Mesenchymal stem cell (in vitro differentiated cells and primary cell): ENCODE results near the gene ZNF474.

Source experiments
- DNase-seq: peaks from one replicate; pipeline ENCODE4 v3.0.0-alpha.2; 2013
- H2AFZ ChIP-seq: one replicate; pipeline ENCODE4 v1.6.1; 2013; ENCODE audit warnings: low read depth, mild to moderate bottlenecking, control low read depth, inconsistent platforms, low read length, moderate library complexity
- H2AK5ac ChIP-seq: 2 replicates; pipeline ENCODE4 v1.6.1; 2013; ENCODE audit warnings: low read length, moderate library complexity, mild to moderate bottlenecking, inconsistent platforms; ENCODE audit not compliant: severe bottlenecking
- H2BK120ac ChIP-seq: one replicate; pipeline ENCODE4 v1.6.1; 2013; ENCODE audit warnings: low read depth, mild to moderate bottlenecking, inconsistent platforms, low read length, moderate library complexity
- H2BK12ac ChIP-seq, 2 experiments: one replicate each; pipeline ENCODE4 v1.6.1; 2013; ENCODE audit warnings: inconsistent platforms in 2 of 2, low read length in 2 of 2, mild to moderate bottlenecking in 2 of 2, moderate library complexity in 2 of 2, control low read depth in 1 of 2
- H2BK15ac ChIP-seq: one replicate; pipeline ENCODE4 v1.6.1; 2013; ENCODE audit warnings: mild to moderate bottlenecking, low read depth, inconsistent platforms; ENCODE audit not compliant: poor library complexity, severe bottlenecking
- H2BK5ac ChIP-seq: 2 replicates; pipeline ENCODE4 v1.6.1; 2013; ENCODE audit warnings: low read depth, mild to moderate bottlenecking, low read length, control low read depth, inconsistent platforms; ENCODE audit not compliant: poor library complexity, severe bottlenecking
- H3K14ac ChIP-seq, 2 experiments: one replicate each; pipeline ENCODE4 v1.6.1; 2013; ENCODE audit warnings: inconsistent platforms in 2 of 2, low read length in 2 of 2, control low read depth in 1 of 2, mild to moderate bottlenecking in 1 of 2, moderate library complexity in 1 of 2
- H3K18ac ChIP-seq, 2 experiments: one replicate each; pipeline ENCODE4 v1.6.1; 2013; ENCODE audit warnings: inconsistent platforms in 2 of 2, low read length in 2 of 2, control low read depth in 1 of 2, low read depth in 1 of 2, mild to moderate bottlenecking in 1 of 2
- H3K23ac ChIP-seq, 2 experiments: one replicate each; pipeline ENCODE4 v1.6.1; 2013; ENCODE audit warnings: inconsistent platforms in 2 of 2, low read length in 2 of 2, mild to moderate bottlenecking in 2 of 2, moderate library complexity in 2 of 2, control low read depth in 1 of 2
- H3K27ac ChIP-seq: 2 replicates; pipeline ENCODE4 v1.5.1; 2013; ENCODE audit warnings: mild to moderate bottlenecking, moderate library complexity, low read length, control low read depth, inconsistent platforms; ENCODE audit not compliant: poor library complexity, severe bottlenecking
- H3K27me3 ChIP-seq, 2 experiments: 2 replicates each; pipeline versions ENCODE4 v1.6.1 to v1.7.0; 2013; ENCODE audit warnings: low read length in 2 of 2, mild to moderate bottlenecking in 2 of 2, moderate library complexity in 2 of 2, control low read depth in 1 of 2, inconsistent platforms in 1 of 2; ENCODE audit not compliant: control insufficient read depth in 1 of 2, insufficient read depth in 1 of 2
- H3K36me3 ChIP-seq, 2 experiments: 2 replicates each; pipeline versions ENCODE4 v1.6.1 to v1.7.0; 2013; ENCODE audit warnings: low read length in 2 of 2, control low read depth in 1 of 2, inconsistent platforms in 1 of 2, low read depth in 1 of 2, mild to moderate bottlenecking in 1 of 2; ENCODE audit not compliant: insufficient read depth in 2 of 2, control insufficient read depth in 1 of 2
- H3K4ac ChIP-seq, 2 experiments: one replicate each; pipeline ENCODE4 v1.6.1; 2013; ENCODE audit warnings: inconsistent platforms in 2 of 2, low read length in 2 of 2, mild to moderate bottlenecking in 2 of 2, moderate library complexity in 2 of 2, control low read depth in 1 of 2, low read depth in 1 of 2
- H3K4me1 ChIP-seq: 2 replicates; pipeline ENCODE4 v1.6.1; 2013; ENCODE audit warnings: low read depth, low read length, control low read depth; ENCODE audit not compliant: control insufficient read depth, insufficient read depth
- H3K4me2 ChIP-seq: 2 replicates; pipeline ENCODE4 v1.6.1; 2013; ENCODE audit warnings: low read length, mild to moderate bottlenecking, inconsistent platforms; ENCODE audit not compliant: poor library complexity, severe bottlenecking
- H3K4me3 ChIP-seq, 2 experiments: 2 replicates each; pipeline versions ENCODE4 v1.5.1 to v1.7.0; 2013; ENCODE audit warnings: low read length in 2 of 2, mild to moderate bottlenecking in 2 of 2, control low read depth in 1 of 2, low read depth in 1 of 2; ENCODE audit not compliant: insufficient read depth in 1 of 2
- H3K79me1 ChIP-seq: replicated peaks from 2 replicates; pipeline ENCODE4 v1.6.1; 2013; ENCODE audit warnings: mild to moderate bottlenecking, control low read depth, low read length, inconsistent platforms; ENCODE audit not compliant: poor library complexity, severe bottlenecking
- H3K9ac ChIP-seq: 2 replicates; pipeline ENCODE4 v1.7.0; 2013; ENCODE audit warnings: mild to moderate bottlenecking, low read length, moderate library complexity
- H3K9me3 ChIP-seq: 2 replicates; pipeline ENCODE4 v1.7.0; 2013; ENCODE audit warnings: mild to moderate bottlenecking, low read length; ENCODE audit not compliant: control insufficient read depth
- H4K8ac ChIP-seq: one replicate; pipeline ENCODE4 v1.6.1; 2013; ENCODE audit warnings: inconsistent platforms, mild to moderate bottlenecking, low read length, moderate library complexity
- H4K91ac ChIP-seq: one replicate; pipeline ENCODE4 v1.6.1; 2013; ENCODE audit warnings: mild to moderate bottlenecking, low read length, inconsistent platforms
- WGBS: methylation state at CpG from one replicate; pipeline ENCODE4 v1.1.7; 2013; ENCODE audit warnings: mixed read lengths; 5-methylcytosine and 5-hydroxymethylcytosine counted together

ZNF474 gene

DNA sequence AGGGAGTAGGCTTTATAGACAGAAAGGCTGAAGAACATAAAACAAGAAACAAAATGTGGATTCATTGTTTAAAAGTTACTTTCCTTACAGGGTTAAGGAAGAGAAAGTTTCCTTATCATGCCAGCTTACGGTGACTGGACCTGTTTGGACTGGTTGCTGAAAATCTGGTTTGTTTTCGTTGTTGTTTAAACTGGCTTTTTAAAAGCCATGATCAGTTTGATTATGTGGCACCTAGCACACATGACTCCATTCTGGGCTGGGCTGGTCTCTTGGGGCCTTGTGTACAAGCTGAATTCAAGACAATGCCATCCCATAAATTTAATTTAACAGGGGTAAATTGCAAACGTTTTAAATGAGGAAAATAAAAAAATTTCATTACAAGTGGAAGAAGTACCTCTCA lies 18.4 kb upstream of the ZNF474 start:
- Histone ChIP-seq H3K36me3 (no peaks in the 10 kb centered on the region), H3K23ac (no peak overlapping the region), H3K4me2 (no peak overlapping the region), H2BK15ac (no peak overlapping the region), H2AFZ (no peak overlapping the region), H3K18ac (no peak overlapping the region), H3K79me1 (no peaks in the 10 kb centered on the region), H4K91ac (no peak overlapping the region), H3K4ac (no peak overlapping the region), H3K27ac (no peak overlapping the region), H3K4me3 (no peak overlapping the region), H3K14ac (no peak overlapping the region), H3K9ac (peak overlapping the region; percentile 63), H3K4me1 (peaks cover 2% of the 10 kb centered on the region), H2AK5ac (no peak overlapping the region), H3K27me3 (no peaks in the 10 kb centered on the region), H4K8ac (no peak overlapping the region), H2BK12ac (no peak overlapping the region), H2BK120ac (no peak overlapping the region), H2BK5ac (no peak overlapping the region), H3K9me3 (no peaks in the 10 kb centered on the region)
- no peak for DNase-seq
- WGBS, result 94% methylated on average over 2 of the region's 3 CpGs

- Histone ChIP-seq H4K91ac (no peak overlapping the region), H3K4me1 (peaks cover 2% of the 10 kb centered on the region), H3K23ac (no peak overlapping the region), H3K18ac (no peak overlapping the region), H4K8ac (no peak overlapping the region), H3K9me3 (no peaks in the 10 kb centered on the region), H2BK12ac (no peak overlapping the region), H3K4me2 (no peak overlapping the region), H2BK120ac (no peak overlapping the region), H3K27me3 (no peaks in the 10 kb centered on the region), H3K27ac (no peak overlapping the region), H3K79me1 (no peaks in the 10 kb centered on the region), H2AK5ac (no peak overlapping the region), H3K14ac (peak overlapping the region in 1 of 2 experiments; percentile 35), H2AFZ (no peak overlapping the region), H3K4me3 (no peak overlapping the region), H3K9ac (peak overlapping the region; percentile 63), H2BK5ac (no peak overlapping the region), H3K4ac (no peak overlapping the region), H2BK15ac (no peak overlapping the region), H3K36me3 (no peaks in the 10 kb centered on the region)
- 93% methylated on average over 5 of the region's 5 CpGs for WGBS
- no peak for DNase-seq
These were observed 17.9 kb upstream of the ZNF474 start for GRCh38 chr5:122111460-122111859.

DNA sequence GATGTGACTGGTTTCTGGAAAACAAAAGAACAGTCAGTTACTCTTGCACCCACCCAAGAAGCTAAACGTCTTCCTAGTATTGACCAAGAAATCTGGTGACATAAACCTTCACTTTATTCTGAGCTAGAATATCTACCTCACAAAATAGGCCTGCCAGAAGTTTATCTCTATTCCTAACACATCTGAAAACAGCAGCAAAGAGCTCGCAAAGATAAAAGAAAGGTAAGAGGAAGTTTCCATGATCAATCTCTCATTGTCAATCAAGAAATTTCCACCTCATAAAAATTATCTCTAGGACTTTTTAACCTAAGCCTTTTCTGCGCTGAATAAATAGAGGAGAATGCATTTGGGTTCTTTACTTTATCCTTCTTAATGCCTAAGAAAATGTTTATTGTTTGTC lies 17.3 kb upstream of the ZNF474 start:
- Histone ChIP-seq H3K27ac (no peak overlapping the region), H2BK120ac (no peak overlapping the region), H3K14ac (no peak overlapping the region), H2BK15ac (no peak overlapping the region), H3K79me1 (no peaks in the 10 kb centered on the region), H3K23ac (no peak overlapping the region), H3K4me1 (peaks cover 2% of the 10 kb centered on the region), H3K4me3 (no peak overlapping the region), H2BK12ac (no peak overlapping the region), H4K91ac (no peak overlapping the region), H4K8ac (no peak overlapping the region), H2BK5ac (no peak overlapping the region), H3K36me3 (no peaks in the 10 kb centered on the region), H3K9me3 (no peaks in the 10 kb centered on the region), H3K18ac (no peak overlapping the region), H3K27me3 (no peaks in the 10 kb centered on the region), H2AFZ (no peak overlapping the region), H3K9ac (no peak overlapping the region), H2AK5ac (no peak overlapping the region), H3K4ac (no peak overlapping the region), H3K4me2 (no peak overlapping the region)
- 94% methylated on average over 2 of the region's 3 CpGs for WGBS
- DNase-seq, result no peak

GRCh38 chr5:122112733-122113558 lies 16.4 kb upstream of the ZNF474 start:
- H3K4ac ChIP-seq, result peak overlapping the region in 1 of 2 experiments; percentile 35
- H2BK120ac ChIP-seq, result no peak overlapping the region
- H3K4me3 ChIP-seq, result no peak overlapping the region
- H3K9ac ChIP-seq, result no peak overlapping the region
- no peak overlapping the region for H4K91ac ChIP-seq
- H4K8ac ChIP-seq, result no peak overlapping the region
- no peak overlapping the region for H3K14ac ChIP-seq
- H3K4me1 ChIP-seq, result peaks cover 2% of the 10 kb centered on the region
- 89% methylated on average over 6 of the region's 6 CpGs for WGBS
- no peak overlapping the region for H2AK5ac ChIP-seq
- H3K27ac ChIP-seq, result no peak overlapping the region
- H2BK15ac ChIP-seq, result no peak overlapping the region
- no peak for DNase-seq
- no peaks in the 10 kb centered on the region for H3K79me1 ChIP-seq
- no peak overlapping the region for H3K18ac ChIP-seq
- no peaks in the 10 kb centered on the region for H3K27me3 ChIP-seq
- no peak overlapping the region for H3K23ac ChIP-seq
- no peak overlapping the region for H2BK12ac ChIP-seq
- no peaks in the 10 kb centered on the region for H3K9me3 ChIP-seq
- no peak overlapping the region for H2BK5ac ChIP-seq
- H3K4me2 ChIP-seq, result no peak overlapping the region
- no peaks in the 10 kb centered on the region for H3K36me3 ChIP-seq
- H2AFZ ChIP-seq, result peak overlapping the region; percentile 19
